Skin of body (tissue), 3 donors: Measurements from ENCODE around the gene FBL. TPM values are rescaled to one million over a fixed set of nuclear protein-coding genes. Genes with fewer than 3 reads are reported as not detected.

Experiments
- DNase-seq: peaks from one replicate; lab custom pipeline; 2025; lab: John Stamatoyannopoulos, UW
- small RNA-seq: library from RNA; depleted of rRNA; stranded (forward); fragments of <200 nt; gene quantifications from one replicate; pipeline ENCODE3, GENCODE V24; 2014; ENCODE audit warnings: low replicate concordance
- total RNA-seq: library from RNA; depleted of rRNA; stranded (reverse); fragments of >200 nt; gene quantifications from one replicate; pipeline ENCODE4 v1.2.3, GENCODE V29; 2014

FBL gene
- total RNA-seq, 1 donor from 2014 or later, result 181 TPM

- DNase-seq, result no peak
Observed at GRCh38 chr19:39796000-39796498, 50.1 kb downstream of the FBL start.

- DNase-seq, result no peak
Observed at GRCh38 chr19:39795001-39795400, 51.2 kb downstream of the FBL start.

GRCh38 chr19:39792999-39793546 is 53.1 kb downstream of the FBL start:
- peak; percentile 82 for DNase-seq

GRCh38 chr19:39788244-39788643 is 57.9 kb downstream of the FBL start:
- DNase-seq, result no peak

Small RNA genes lying within 50 kb of the gene (small RNA-seq; reads per million reads assigned to genes)
- not detected for gene MIR6719

Other genes starting within 250 kb of the FBL start
- gene LGALS13, start 243.9 kb downstream of the FBL start, total RNA-seq, result not detected
- not detected for gene LGALS16, start 190.5 kb downstream of the FBL start, total RNA-seq
- gene LGALS14, start 141.9 kb downstream of the FBL start, total RNA-seq, result not detected
- 10.0 TPM for gene CLC, start 108.3 kb downstream of the FBL start, total RNA-seq
- gene LEUTX, start 67.5 kb downstream of the FBL start, total RNA-seq, result not detected
- 10.3 TPM for gene DYRK1B, start 12.2 kb downstream of the FBL start, total RNA-seq
- gene FCGBP, start 88.3 kb upstream of the FBL start, total RNA-seq, result 17.7 TPM
- 44.1 TPM for gene PSMC4, start 124.8 kb upstream of the FBL start, total RNA-seq
- gene ZNF546, start 150.7 kb upstream of the FBL start, total RNA-seq, result 3.6 TPM
- 20.9 TPM for gene ZNF780B, start 209.9 kb upstream of the FBL start, total RNA-seq
- gene ZNF780A, start 244.6 kb upstream of the FBL start, total RNA-seq, result 12.7 TPM